Measurements from ENCODE around the gene OR4B1.

GRCh38 chr11:48182860-48183526 lies 33.6 kb upstream of the OR4B1 start:
- TF ChIP-seq CTCF (IDR thresholded peaks at IDR 0.05) (no peak), POLR2A (IDR thresholded peaks at IDR 0.05) (no peak)
